Endothelial cell of umbilical vein (primary cell): ENCODE measurements around the gene CELF2. TPM values are rescaled to one million over a fixed set of nuclear protein-coding genes. Genes with fewer than 3 reads are reported as not detected.
A peak's percentile ranks its signal among the peaks of the same experiment; 100 is the strongest.

Source experiments
- BruUV-seq: library from RNA; stranded (reverse); fragments of 400-500 nt; replicated peaks from 2 replicates; lab custom pipeline; 2021; lab: Mats Ljungman, UMichigan
- CTCF ChIA-PET: fragments of 300-600, 350-600 bp; sonication (Branson Sonifier 250); formaldehyde crosslinking; loops from one replicate; lab custom pipeline; 2021; ENCODE audit warnings: antibody characterized with exemption, inconsistent platforms; lab: Charles Lee
- POLR2A ChIA-PET: fragments of 300-600, 350-600 bp; sonication (Branson Sonifier 250); formaldehyde crosslinking; loops from one replicate; lab custom pipeline; 2021; ENCODE audit warnings: antibody characterized with exemption, inconsistent platforms; lab: Charles Lee
- DNase-seq: peaks from one replicate; pipeline ENCODE4 v3.0.0-alpha.2; 2011; ENCODE audit warnings: low read depth, low spot score
- FAIRE-seq: peaks from 2 replicates; lab custom pipeline; 2011; peaks lifted over from hg19 to GRCh38; lab: Jason Lieb, UNC
- H2AFZ ChIP-seq: 2 replicates; pipeline ENCODE4 v1.6.0; 2012; ENCODE audit warnings: low read depth, low read length, control low read depth, inconsistent platforms
- H3K27ac ChIP-seq: 2 replicates; pipeline ENCODE4 v1.5.1; 2011; ENCODE audit warnings: low read depth, mild to moderate bottlenecking, control low read depth, low read length, moderate library complexity; ENCODE audit not compliant: insufficient read depth
- H3K27me3 ChIP-seq, 2 experiments: 2 replicates each; pipeline versions ENCODE4 v1.6.0 to v1.6.1; 2011; ENCODE audit warnings: low read length in 2 of 2, mixed read lengths in 1 of 2; ENCODE audit not compliant: control insufficient read depth in 2 of 2, insufficient read depth in 2 of 2
- H3K36me3 ChIP-seq, 2 experiments: 2 replicates in 1 of 2; 3 replicates in 1 of 2; pipeline ENCODE4 v1.5.1; 2011; ENCODE audit warnings: low read length in 2 of 2, mild to moderate bottlenecking in 1 of 2, moderate library complexity in 1 of 2; ENCODE audit not compliant: control insufficient read depth in 2 of 2, insufficient read depth in 2 of 2; ENCODE audit errors: extremely low read depth in 1 of 2
- H3K4me1 ChIP-seq: 3 replicates; pipeline ENCODE4 v1.5.1; 2011; ENCODE audit warnings: mild to moderate bottlenecking, low read length; ENCODE audit not compliant: control insufficient read depth, insufficient read depth; ENCODE audit errors: extremely low read depth
- H3K4me2 ChIP-seq: 2 replicates; pipeline ENCODE4 v1.6.1; 2011; ENCODE audit warnings: low read length, control low read depth, mixed read lengths; ENCODE audit not compliant: insufficient read depth
- H3K4me3 ChIP-seq, 3 experiments: fragments of 200-600 bp in 1 of 3; sonication (generic), shearing (Covaris generic) in 1 of 3; replicated peaks in 1 of 3; 2 replicates each; pipeline ENCODE4 v1.5.1; 2011 to 2016; ENCODE audit warnings: control low read depth in 3 of 3, low read length in 3 of 3, mild to moderate bottlenecking in 2 of 3, inconsistent platforms in 1 of 3, low read depth in 1 of 3, moderate library complexity in 1 of 3; ENCODE audit not compliant: insufficient read depth in 1 of 3
- H3K79me2 ChIP-seq: 2 replicates; pipeline ENCODE4 v1.6.0; 2012; ENCODE audit warnings: low read length, inconsistent platforms; ENCODE audit not compliant: control insufficient read depth, insufficient read depth
- H3K9ac ChIP-seq: replicated peaks from 2 replicates; pipeline ENCODE3; 2011; ENCODE audit warnings: low read length, control low read depth; ENCODE audit not compliant: insufficient read depth; ENCODE audit errors: extremely low read depth
- H3K9me1 ChIP-seq: replicated peaks from 3 replicates; pipeline ENCODE4 v1.6.0; 2011; ENCODE audit warnings: mild to moderate bottlenecking, low read length; ENCODE audit not compliant: control insufficient read depth, insufficient read depth; ENCODE audit errors: extremely low read depth
- H3K9me3 ChIP-seq: replicated peaks from 2 replicates; pipeline ENCODE4 v1.5.1; 2012; ENCODE audit warnings: low read length, inconsistent platforms; ENCODE audit not compliant: control insufficient read depth, insufficient read depth
- H4K20me1 ChIP-seq: replicated peaks from 2 replicates; pipeline ENCODE3; 2011; ENCODE audit warnings: mild to moderate bottlenecking, low read length; ENCODE audit not compliant: control insufficient read depth, insufficient read depth; ENCODE audit errors: extremely low read depth
- FOS ChIP-seq: IDR thresholded peaks from 2 replicates; pipeline ENCODE4 v1.6.1; 2011; ENCODE audit warnings: mild to moderate bottlenecking, low read length, moderate library complexity, borderline replicate concordance; ENCODE audit not compliant: insufficient read depth
- GATA2 ChIP-seq: IDR thresholded peaks from 2 replicates; pipeline ENCODE4 v1.7.0; 2011; ENCODE audit warnings: low read depth, mild to moderate bottlenecking, moderate library complexity, mixed read lengths, low read length; ENCODE audit not compliant: insufficient read length, insufficient read depth
- JUN ChIP-seq: IDR thresholded peaks from 2 replicates; pipeline ENCODE4 v1.6.1; 2011; ENCODE audit warnings: borderline replicate concordance, low read depth; ENCODE audit not compliant: insufficient read length, insufficient read depth
- MYC ChIP-seq: IDR thresholded peaks from one replicate; pipeline ENCODE4 v1.6.1; 2011; ENCODE audit warnings: mild to moderate bottlenecking, low read depth, low read length
- POLR2A ChIP-seq: IDR thresholded peaks from 2 replicates; pipeline ENCODE4 v1.6.1; 2012; ENCODE audit warnings: low read depth, mild to moderate bottlenecking, control low read depth, low read length
- POLR2AphosphoS5 ChIP-seq: IDR thresholded peaks from 2 replicates; pipeline ENCODE4 v1.6.1; 2012; ENCODE audit warnings: low read depth, mild to moderate bottlenecking, control low read depth, low read length, moderate library complexity; ENCODE audit not compliant: insufficient read depth
- dilution Hi-C: fragments of 300-500 bp; cut with MboI; formaldehyde crosslinking; loops from one replicate; pipeline ENCODE4 v1.15.0; 2019; ENCODE audit warnings: low sequenced_read_pairs; ENCODE audit not compliant: extremely low pct_ligation_motif_present
- intact Hi-C: fragments of 100-400 bp; cut with micrococcal nuclease; formaldehyde crosslinking; loops from one replicate; pipeline ENCODE4 v1.10.0; 2022
- polyA plus RNA-seq, 4 experiments: library from polyadenylated mRNA; depleted of rRNA in 3 of 4; stranded (reverse) in 3 of 4; unstranded in 1 of 4; fragments of >200 nt; gene quantifications; 2 replicates each; pipeline versions ENCODE4 v1.2.1 to v1.2.3, GENCODE V29; 2011 to 2012; ENCODE audit warnings: missing spikeins in 1 of 4
- total RNA-seq: library from RNA; stranded (reverse); gene quantifications from 2 replicates; pipeline ENCODE4 v1.2.3, GENCODE V29; 2021
- TF ChIP-seq, protein P1 (sequence below), 2 donors: IDR thresholded peaks; 1 replicate in 1 of 2; 2 replicates in 1 of 2; pipeline ENCODE4 v1.5.1; 2011; ENCODE audit warnings: low read length in 2 of 2, mild to moderate bottlenecking in 2 of 2, moderate library complexity in 2 of 2, control low read depth in 1 of 2, inconsistent platforms in 1 of 2, low read depth in 1 of 2; ENCODE audit not compliant: insufficient read depth in 1 of 2; ENCODE audit errors: extremely low read depth in 1 of 2

CELF2 gene
- total and polyA plus RNA-seq, 2 donors (not counting 3 experiments of a cell fraction or from before 2014, with no cell fraction given) = 21.6 to 42.6 TPM

- DNase-seq = no peak
- Histone ChIP-seq H3K27me3 (no peaks in the 10 kb centered on the region), H3K9me1 (no peaks in the 10 kb centered on the region), H3K4me2 (no peak overlapping the region), H3K27ac (no peak overlapping the region), H3K9me3 (no peaks in the 10 kb centered on the region), H3K79me2 (no peaks in the 10 kb centered on the region), H2AFZ (no peak overlapping the region), H3K4me1 (no peaks in the 10 kb centered on the region), H3K9ac (no peak overlapping the region), H3K4me3 (no peak overlapping the region), H3K36me3 (no peaks in the 10 kb centered on the region), H4K20me1 (no peaks in the 10 kb centered on the region)
- intact Hi-C loops = no loop called here
- dilution Hi-C loops = no loop called here
- no TSS peak for BruUV-seq
- ChIA-PET CTCF (interaction anchor here (1.2 to 1.3 kb wide), 3 partner anchors 19 to 34 kb away, joined by 3 to 4 read pairs (median 4); no protein-coding TSS in a partner anchor), POLR2A (no interaction called here)
- TF ChIP-seq MYC (no peak), POLR2A (no peak), JUN (no peak), POLR2AphosphoS5 (no peak), FOS (no peak), GATA2 (no peak)
- TF ChIP-seq, protein P1, sequence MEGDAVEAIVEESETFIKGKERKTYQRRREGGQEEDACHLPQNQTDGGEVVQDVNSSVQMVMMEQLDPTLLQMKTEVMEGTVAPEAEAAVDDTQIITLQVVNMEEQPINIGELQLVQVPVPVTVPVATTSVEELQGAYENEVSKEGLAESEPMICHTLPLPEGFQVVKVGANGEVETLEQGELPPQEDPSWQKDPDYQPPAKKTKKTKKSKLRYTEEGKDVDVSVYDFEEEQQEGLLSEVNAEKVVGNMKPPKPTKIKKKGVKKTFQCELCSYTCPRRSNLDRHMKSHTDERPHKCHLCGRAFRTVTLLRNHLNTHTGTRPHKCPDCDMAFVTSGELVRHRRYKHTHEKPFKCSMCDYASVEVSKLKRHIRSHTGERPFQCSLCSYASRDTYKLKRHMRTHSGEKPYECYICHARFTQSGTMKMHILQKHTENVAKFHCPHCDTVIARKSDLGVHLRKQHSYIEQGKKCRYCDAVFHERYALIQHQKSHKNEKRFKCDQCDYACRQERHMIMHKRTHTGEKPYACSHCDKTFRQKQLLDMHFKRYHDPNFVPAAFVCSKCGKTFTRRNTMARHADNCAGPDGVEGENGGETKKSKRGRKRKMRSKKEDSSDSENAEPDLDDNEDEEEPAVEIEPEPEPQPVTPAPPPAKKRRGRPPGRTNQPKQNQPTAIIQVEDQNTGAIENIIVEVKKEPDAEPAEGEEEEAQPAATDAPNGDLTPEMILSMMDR (IDR thresholded peaks at IDR 0.05; ENCODE audit: extremely low read depth in 1 of 2, insufficient read depth in 1 of 2, low read depth in 1 of 2, low read length in 2 of 2) = no peak
- FAIRE-seq = peak; percentile 50
Observed at GRCh38 chr10:11236234-11236633, 218.6 kb downstream of the CELF2 start.
